Measurements from ENCODE around the gene PTTG1IP.
"Not testable (repeated sequence)": the region's sequence is repeated elsewhere in the genome, so short reads cannot be mapped to it uniquely, and the experiment has no call there.

PTTG1IP gene

DNA sequence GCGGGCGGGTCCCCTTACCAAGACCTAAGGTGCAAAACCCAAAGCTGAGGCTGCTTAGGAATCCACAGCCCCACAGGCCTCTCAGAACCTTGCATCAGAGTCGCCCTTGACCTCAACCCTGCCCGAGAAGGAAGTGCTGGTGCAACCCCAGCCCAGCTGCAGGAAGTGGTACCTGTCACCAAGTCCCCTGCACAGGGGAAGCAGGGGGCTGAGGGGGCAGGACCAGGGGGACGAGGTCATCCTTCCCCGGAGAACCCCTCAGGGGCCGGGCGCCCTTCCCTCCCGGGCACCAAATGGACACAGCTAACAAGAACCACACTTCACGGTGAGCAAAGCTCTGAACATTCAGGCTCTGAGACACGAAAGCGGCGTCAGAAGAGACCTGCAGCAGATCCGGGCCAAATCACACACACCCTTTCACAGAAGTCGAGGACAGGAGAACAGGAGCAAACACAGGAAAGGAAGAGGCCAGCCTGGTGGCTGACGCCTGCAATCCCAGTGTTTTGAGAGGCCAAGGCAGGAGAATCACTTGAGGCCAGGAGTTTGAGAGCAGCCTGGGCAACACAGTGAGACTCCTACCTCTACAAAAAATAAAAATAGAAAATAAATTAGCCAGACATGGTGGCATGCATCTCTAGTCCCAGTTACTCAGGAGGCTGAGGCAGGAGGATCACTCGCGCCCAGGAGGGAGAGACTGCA, 40.8 kb upstream of the PTTG1IP start:
- Mint-ChIP-seq H3K27me3 (ENCODE audit: low read depth, poor library complexity) (peaks cover 63% of the 10 kb centered on the region), H3K4me3 (no peak overlapping the region), H3K4me1 (peaks cover 31% of the 10 kb centered on the region), H3K36me3 (ENCODE audit: low read depth) (no peaks in the 10 kb centered on the region), H3K27ac (peak overlapping the region; percentile 83), H3K9me3 (no peaks in the 10 kb centered on the region)
- TF ChIP-seq, protein P1, sequence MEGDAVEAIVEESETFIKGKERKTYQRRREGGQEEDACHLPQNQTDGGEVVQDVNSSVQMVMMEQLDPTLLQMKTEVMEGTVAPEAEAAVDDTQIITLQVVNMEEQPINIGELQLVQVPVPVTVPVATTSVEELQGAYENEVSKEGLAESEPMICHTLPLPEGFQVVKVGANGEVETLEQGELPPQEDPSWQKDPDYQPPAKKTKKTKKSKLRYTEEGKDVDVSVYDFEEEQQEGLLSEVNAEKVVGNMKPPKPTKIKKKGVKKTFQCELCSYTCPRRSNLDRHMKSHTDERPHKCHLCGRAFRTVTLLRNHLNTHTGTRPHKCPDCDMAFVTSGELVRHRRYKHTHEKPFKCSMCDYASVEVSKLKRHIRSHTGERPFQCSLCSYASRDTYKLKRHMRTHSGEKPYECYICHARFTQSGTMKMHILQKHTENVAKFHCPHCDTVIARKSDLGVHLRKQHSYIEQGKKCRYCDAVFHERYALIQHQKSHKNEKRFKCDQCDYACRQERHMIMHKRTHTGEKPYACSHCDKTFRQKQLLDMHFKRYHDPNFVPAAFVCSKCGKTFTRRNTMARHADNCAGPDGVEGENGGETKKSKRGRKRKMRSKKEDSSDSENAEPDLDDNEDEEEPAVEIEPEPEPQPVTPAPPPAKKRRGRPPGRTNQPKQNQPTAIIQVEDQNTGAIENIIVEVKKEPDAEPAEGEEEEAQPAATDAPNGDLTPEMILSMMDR (IDR thresholded peaks at IDR 0.05), result no peak
- DNase-seq, result no peak

DNA sequence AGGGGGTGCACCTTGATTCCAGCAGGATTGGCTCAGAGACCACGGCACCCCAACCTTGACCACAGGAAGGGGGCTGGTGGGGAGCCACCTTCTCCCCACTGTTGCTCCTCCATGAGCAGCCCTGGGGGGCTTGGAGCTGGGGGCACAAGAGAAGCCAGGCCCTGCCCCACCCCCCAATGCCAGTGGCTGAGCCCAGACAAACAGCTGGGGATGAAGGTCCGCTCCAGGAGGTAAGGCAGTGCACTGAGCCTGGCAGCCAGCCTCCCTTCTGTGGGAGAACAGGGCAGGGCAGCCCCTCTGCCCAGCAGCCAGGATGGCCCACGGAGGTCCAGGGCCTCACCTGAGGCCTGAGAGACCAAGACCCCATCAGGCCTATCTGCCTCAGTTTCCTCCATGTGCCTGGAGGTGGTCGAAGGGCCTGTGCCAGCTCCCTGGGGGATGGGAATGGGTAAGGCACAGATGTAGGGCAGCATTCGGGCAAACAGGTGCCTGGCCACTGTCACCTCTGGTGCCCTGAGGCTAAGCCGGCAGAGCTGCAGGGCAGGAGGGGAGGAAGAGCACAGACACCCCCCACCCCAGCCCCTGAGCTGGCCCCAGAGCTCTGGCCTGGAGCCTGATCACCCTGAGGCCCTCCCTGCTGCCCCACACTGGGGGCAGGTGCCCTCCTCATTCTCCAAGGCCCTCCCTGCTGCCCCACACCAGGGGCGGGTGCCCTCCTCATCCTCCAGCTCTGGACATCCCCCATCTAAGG, 40.1 kb upstream of the PTTG1IP start:
- DNase-seq, result no peak
- H3K27ac Mint-ChIP-seq, result no peak overlapping the region

DNA sequence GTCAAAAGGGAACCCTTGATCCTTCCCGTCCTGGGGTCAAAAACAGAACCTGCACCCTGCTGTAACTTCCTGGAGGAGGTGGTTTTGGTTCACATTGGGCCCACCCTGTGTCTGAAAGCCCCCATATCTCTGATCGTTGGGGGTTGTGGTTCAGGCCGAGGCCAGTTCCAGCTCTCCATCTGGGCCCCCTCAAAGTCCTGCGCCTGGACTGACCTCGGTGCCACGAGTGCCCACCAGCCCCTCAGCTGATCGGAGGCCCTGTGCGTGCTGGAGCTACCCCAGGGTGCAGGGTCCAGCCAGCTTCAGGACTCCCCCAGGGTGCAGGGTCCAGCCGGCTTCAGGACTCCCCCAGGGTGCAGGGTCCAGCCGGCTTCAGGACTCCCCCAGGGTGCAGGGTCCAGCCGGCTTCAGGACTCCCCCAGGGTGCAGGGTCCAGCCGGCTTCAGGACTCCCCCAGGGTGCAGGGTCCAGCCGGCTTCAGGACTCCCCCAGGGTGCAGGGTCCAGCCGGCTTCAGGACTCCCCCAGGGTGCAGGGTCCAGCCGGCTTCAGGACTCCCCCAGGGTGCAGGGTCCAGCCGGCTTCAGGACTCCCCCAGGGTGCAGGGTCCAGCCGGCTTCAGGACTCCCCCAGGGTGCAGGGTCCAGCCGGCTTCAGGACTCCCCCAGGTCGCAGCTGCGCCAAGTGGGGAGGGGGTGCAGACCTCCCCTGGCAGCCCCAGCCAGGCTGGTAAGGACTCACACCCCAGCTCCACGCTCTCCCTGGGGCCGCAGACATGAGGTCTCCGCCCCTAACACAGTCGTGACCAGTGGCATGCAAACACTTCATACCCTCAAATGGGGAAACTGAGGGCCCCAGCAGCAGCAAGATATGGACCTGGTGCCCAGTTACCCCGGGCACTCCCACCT, 39.3 kb upstream of the PTTG1IP start:
- not testable (repeated sequence) for H3K27ac Mint-ChIP-seq; H3K36me3 Mint-ChIP-seq (ENCODE audit: low read depth); H3K9me3 Mint-ChIP-seq; H3K4me3 Mint-ChIP-seq; DNase-seq
- Mint-ChIP-seq H3K27me3 (ENCODE audit: low read depth, poor library complexity) (peaks cover 59% of the 10 kb centered on the region), H3K4me1 (peaks cover 43% of the 10 kb centered on the region)

More for the DNA sequence above, 40.1 kb upstream of the PTTG1IP start:
- TF ChIP-seq, protein P1 (IDR thresholded peaks at IDR 0.05), result no peak
- Mint-ChIP-seq H3K27me3 (ENCODE audit: low read depth, poor library complexity) (peaks cover 63% of the 10 kb centered on the region), H3K9me3 (no peaks in the 10 kb centered on the region), H3K4me1 (peaks cover 38% of the 10 kb centered on the region), H3K4me3 (no peak overlapping the region), H3K36me3 (ENCODE audit: low read depth) (no peaks in the 10 kb centered on the region)

DNA sequence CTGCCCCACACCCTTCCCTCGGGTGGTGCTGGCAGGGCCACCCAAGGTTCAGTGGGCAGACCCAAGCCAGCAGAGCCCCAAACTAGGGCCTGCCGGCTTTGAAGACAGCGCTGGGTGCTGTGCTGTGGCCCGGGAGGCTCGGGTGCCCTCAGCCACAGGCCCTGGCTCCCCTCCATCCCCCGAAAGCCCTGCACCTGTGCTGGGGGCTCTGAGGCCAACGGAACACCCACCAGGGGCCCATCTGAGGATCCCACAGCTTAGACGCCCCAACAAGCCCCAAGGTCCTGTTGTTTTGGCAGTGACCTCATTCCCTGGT, 38.6 kb upstream of the PTTG1IP start:
- Mint-ChIP-seq H3K4me1 (peaks cover 45% of the 10 kb centered on the region), H3K9me3 (no peaks in the 10 kb centered on the region), H3K27me3 (ENCODE audit: low read depth, poor library complexity) (peaks cover 59% of the 10 kb centered on the region), H3K27ac (no peak overlapping the region), H3K4me3 (no peak overlapping the region), H3K36me3 (ENCODE audit: low read depth) (no peaks in the 10 kb centered on the region)
- TF ChIP-seq, protein P1 (IDR thresholded peaks at IDR 0.05), result no peak
- no peak for DNase-seq

DNA sequence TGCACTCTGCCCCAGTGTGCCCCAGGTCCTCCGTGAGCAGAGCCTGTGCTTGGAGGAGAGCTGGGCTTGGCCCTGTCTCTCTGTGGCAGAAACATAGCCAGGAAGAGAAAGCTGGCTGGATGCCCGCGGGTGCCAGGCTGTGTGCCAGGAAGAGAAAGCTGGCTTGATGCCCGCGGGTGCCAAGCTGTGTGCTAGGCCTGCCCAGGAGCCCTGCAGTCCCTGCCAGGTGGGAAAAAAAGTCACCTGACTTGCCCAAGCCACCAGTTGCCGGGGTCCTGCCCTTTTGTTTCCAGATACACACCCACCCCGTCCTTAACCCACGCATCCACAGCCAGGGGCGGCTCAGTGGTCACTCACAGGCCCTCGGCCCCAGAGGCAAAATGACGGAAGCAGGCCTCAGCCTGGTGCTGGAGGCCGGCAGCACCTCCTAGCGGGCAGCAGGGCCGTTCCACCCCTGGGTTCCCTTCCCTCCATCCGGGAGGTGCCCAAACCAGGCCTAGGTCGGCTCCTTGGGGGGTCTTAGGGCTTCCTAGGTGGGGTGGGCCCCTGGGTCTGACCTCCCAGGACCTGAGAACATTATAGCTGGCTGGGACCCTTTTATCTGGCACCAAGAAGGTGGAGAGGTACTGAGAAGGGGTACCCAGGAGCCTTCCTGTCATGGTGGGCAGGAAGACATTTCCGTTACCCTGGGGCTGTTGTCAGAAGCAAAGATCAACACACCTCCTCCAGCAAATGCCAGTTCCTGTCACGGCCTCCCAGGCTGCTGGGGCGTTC, 38.1 kb upstream of the PTTG1IP start:
- TF ChIP-seq, protein P1 (IDR thresholded peaks at IDR 0.05), result no peak
- Mint-ChIP-seq H3K36me3 (ENCODE audit: low read depth) (no peaks in the 10 kb centered on the region), H3K4me1 (peaks cover 47% of the 10 kb centered on the region), H3K27me3 (ENCODE audit: low read depth, poor library complexity) (peaks cover 55% of the 10 kb centered on the region), H3K4me3 (no peak overlapping the region), H3K9me3 (no peaks in the 10 kb centered on the region), H3K27ac (no peak overlapping the region)
- DNase-seq, result no peak

Data from nephron progenitor cell (in vitro differentiated cells).